NT2/D1 (cell line): ENCODE results near the gene WDCP.

ENCODE experiments used
- SUZ12 ChIP-seq: IDR thresholded peaks from 2 replicates; pipeline ENCODE4 v1.6.1; 2011; ENCODE audit not compliant: insufficient read length, insufficient read depth; ENCODE audit errors: extremely low read depth
- YY1 ChIP-seq: IDR thresholded peaks from 2 replicates; pipeline ENCODE4 v1.6.1; 2011; ENCODE audit not compliant: insufficient read length, insufficient read depth
- ZNF274 ChIP-seq: IDR thresholded peaks from 2 replicates; pipeline ENCODE4 v1.6.1; 2011; ENCODE audit warnings: mild to moderate bottlenecking, low read depth, low read length

- TF ChIP-seq SUZ12 (no peak), ZNF274 (no peak), YY1 (no peak)
Measured at GRCh38 chr2:24085200-24085489, 38.0 kb upstream of the WDCP start.
